ENCODE data around the gene ARHGAP6.

- TF ChIP-seq CTCF (IDR thresholded peaks at IDR 0.05) (no peak), POLR2A (IDR thresholded peaks at IDR 0.05) (no peak)
Measured at GRCh38 chrX:11111947-11112346, 553.8 kb downstream of the ARHGAP6 start.

Data from ovary (tissue), 3 donors.